Measurements from ENCODE around the gene ZNF710.

The ZNF710 gene

DNA sequence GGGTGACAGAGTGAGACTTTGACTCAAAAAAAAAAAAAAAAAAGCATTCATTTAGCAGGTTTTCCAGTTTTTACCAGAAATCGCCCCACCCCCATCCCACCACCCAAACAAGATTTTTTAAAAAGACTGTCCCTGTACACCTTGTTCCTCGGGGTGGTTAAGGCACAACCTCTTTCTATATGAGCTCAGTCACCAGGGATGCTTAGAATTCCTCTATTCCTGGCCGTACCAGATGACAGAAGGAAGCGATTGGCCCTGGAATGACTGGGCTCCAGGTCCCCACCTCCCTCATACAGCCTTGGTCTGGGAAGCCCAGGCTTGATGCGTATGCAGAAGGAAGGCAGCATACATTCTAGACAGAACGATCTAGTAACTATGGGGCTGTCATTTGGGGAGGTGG is 75.6 kb downstream of the ZNF710 start:
- TF ChIP-seq, protein P1, sequence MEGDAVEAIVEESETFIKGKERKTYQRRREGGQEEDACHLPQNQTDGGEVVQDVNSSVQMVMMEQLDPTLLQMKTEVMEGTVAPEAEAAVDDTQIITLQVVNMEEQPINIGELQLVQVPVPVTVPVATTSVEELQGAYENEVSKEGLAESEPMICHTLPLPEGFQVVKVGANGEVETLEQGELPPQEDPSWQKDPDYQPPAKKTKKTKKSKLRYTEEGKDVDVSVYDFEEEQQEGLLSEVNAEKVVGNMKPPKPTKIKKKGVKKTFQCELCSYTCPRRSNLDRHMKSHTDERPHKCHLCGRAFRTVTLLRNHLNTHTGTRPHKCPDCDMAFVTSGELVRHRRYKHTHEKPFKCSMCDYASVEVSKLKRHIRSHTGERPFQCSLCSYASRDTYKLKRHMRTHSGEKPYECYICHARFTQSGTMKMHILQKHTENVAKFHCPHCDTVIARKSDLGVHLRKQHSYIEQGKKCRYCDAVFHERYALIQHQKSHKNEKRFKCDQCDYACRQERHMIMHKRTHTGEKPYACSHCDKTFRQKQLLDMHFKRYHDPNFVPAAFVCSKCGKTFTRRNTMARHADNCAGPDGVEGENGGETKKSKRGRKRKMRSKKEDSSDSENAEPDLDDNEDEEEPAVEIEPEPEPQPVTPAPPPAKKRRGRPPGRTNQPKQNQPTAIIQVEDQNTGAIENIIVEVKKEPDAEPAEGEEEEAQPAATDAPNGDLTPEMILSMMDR (IDR thresholded peaks at IDR 0.05), result no peak
- Histone ChIP-seq H3K36me3 (peaks cover 11 to 83% (median 71%) of the 10 kb centered on the region in 3 donors), H3K27me3 (no peaks in the 10 kb centered on the region), H3K9me3 (no peaks in the 10 kb centered on the region), H3K4me1 (peaks cover 0 to under 1% (median 0%) of the 10 kb centered on the region in 4 donors), H3K4me3 (no peak overlapping the region), H3K27ac (no peak overlapping the region)
- intact Hi-C loops (cut with DNase I; ENCODE audit: low total_unique reads), result loop anchor here (10.0 kb wide), 1 partner anchor 322 kb away; the partner anchor contains the start of gene MESP1
- DNase-seq, result no peak

DNA sequence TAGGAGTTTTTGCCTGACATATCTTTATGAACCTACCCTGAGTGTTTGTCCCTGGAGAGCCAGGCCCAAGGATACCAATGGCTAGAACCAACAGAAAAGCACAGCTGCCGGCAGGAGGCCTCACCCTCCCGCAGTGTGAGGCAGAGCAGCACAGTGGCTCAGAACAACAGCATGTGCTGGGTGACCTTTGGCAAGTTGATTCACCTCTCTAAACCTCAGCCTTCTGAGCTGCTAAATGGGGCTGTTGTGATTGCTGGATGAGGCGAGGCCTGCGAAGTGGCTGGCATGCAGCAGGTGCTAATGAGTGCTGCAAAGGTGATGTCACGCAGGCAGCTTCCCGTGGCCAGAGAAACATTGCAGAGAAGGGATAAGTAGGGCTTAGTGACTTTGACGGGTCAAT is 77.8 kb downstream of the ZNF710 start:
- H3K36me3 ChIP-seq, result peaks cover 15 to 88% (median 75%) of the 10 kb centered on the region in 3 donors
- no peaks in the 10 kb centered on the region for H3K27me3 ChIP-seq
- H3K4me1 ChIP-seq, result peaks cover 0 to 6% (median 0%) of the 10 kb centered on the region in 4 donors
- no peak overlapping the region for H3K4me3 ChIP-seq
- intact Hi-C loops (cut with DNase I; ENCODE audit: low total_unique reads), result loop anchor here (10.0 kb wide), 1 partner anchor 324 kb away; the partner anchor contains the start of gene MESP1
- TF ChIP-seq, protein P1 (IDR thresholded peaks at IDR 0.05), result no peak
- no peak overlapping the region for H3K27ac ChIP-seq
- DNase-seq, result no peak
- no peaks in the 10 kb centered on the region for H3K9me3 ChIP-seq

DNA sequence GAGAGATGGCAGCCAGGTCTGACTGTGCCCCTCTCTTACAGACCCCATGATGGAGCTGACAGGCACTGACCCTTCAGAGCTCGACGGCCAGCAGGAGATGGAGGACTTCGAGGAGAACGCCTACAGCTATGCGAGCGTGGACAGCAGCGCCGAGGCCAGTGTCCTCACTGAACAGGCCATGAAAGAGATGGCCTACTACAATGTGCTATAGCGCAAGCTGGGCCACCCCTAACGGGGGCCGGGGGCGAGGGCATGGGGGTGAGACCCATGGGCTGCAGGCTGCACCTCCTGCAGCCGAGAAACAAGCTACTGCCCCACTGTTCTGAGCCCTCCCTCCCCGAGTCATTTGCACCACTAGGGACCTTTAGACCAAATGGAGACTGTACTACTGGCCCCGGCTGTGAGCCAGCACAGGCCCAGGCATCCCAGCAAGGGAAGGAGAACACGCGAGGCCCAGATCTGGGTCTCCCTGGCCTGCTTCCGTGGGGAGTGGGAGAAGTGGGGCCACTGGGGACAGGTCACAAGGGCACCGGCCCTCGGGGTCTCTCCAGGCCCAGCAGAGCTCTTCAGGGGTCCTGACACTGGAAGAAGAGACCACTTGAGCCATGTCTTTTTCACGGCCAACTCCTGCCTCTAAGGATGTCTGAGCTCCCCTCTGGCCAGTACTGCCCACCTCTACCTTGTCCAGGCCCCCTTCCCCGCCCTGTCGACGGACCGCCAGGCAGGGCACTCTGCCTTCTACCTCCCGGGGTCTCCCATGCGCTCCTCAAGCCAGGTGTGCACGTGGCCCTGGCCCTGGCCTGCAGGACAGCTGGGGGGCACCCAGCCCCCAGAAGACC is 78.7 kb downstream of the ZNF710 start:
- Histone ChIP-seq H3K27me3 (no peaks in the 10 kb centered on the region), H3K27ac (no peak overlapping the region), H3K9me3 (no peaks in the 10 kb centered on the region), H3K4me1 (peaks cover 0 to 6% (median 0%) of the 10 kb centered on the region in 4 donors), H3K36me3 (peaks cover 22 to 88% (median 75%) of the 10 kb centered on the region in 3 donors), H3K4me3 (no peak overlapping the region)
- no peak for DNase-seq
- intact Hi-C loops (cut with DNase I; ENCODE audit: low total_unique reads), result loop anchor here (10.0 kb wide), 1 partner anchor 325 kb away; the partner anchor contains the start of gene MESP1
- TF ChIP-seq, protein P1 (IDR thresholded peaks at IDR 0.05), result no peak

DNA sequence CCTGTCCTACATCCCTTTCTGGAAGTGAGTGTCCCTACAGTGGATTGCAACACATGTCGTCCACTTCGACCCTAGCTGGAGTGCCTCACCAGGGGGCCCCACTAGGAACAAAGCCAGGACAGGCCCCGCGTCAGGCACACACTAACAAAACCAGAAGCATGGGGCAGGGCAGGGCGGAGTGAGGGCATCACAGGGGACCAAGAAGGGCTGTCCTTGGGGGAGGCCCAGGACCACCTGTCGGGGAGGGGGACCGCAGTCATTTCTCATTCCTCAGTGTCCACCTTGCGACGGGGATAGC is 79.3 kb downstream of the ZNF710 start:
- TF ChIP-seq, protein P1 (IDR thresholded peaks at IDR 0.05), result no peak
- Histone ChIP-seq H3K9me3 (no peaks in the 10 kb centered on the region), H3K36me3 (peaks cover 28 to 88% (median 77%) of the 10 kb centered on the region in 3 donors), H3K4me1 (peaks cover 0 to 6% (median 0%) of the 10 kb centered on the region in 4 donors), H3K27me3 (no peaks in the 10 kb centered on the region), H3K4me3 (no peak overlapping the region), H3K27ac (no peak overlapping the region)
- DNase-seq, result no peak
- intact Hi-C loops (cut with DNase I; ENCODE audit: low total_unique reads), result no loop called here

DNA sequence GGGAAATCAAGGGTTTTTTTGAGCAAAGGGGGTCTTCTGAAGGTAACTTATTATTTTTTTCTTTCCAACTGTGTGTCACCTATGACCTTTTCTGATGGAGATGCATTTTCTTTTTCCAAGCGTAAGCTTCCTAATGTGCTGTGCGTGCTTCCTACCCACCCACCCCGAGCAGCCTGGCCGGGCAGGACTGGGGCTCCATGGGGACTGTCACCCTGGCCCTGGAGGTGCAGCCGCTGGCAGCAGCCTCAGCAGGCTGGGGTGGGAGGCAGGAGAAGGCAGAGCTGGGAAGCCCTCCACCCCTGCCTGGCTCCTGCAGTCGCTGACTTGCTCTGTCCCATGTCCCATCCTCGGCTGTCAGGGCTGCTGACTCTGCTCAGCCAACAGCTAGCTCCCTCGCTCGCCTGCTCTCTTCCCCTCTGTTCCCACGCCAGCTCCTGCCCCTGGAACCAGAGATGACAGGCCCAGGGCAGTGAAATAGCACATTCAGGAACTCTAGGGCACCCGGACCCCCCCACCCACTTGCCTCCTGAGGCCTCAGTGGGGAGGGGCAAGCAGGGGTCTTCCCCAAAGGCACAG is 79.8 kb downstream of the ZNF710 start:
- intact Hi-C loops (cut with DNase I; ENCODE audit: low total_unique reads), result no loop called here
- H3K4me1 ChIP-seq, result peaks cover 0 to 6% (median 0%) of the 10 kb centered on the region in 4 donors
- TF ChIP-seq, protein P1 (IDR thresholded peaks at IDR 0.05), result no peak
- no peak overlapping the region for H3K27ac ChIP-seq
- peaks cover 30 to 88% (median 72%) of the 10 kb centered on the region in 3 donors for H3K36me3 ChIP-seq
- H3K9me3 ChIP-seq, result no peaks in the 10 kb centered on the region
- no peak overlapping the region for H3K4me3 ChIP-seq
- no peak for DNase-seq
- no peaks in the 10 kb centered on the region for H3K27me3 ChIP-seq
